NT2/D1 (cell line): ENCODE results near the gene KRTAP10-9.
"Not testable (repeated sequence)": the region's sequence is repeated elsewhere in the genome, so short reads cannot be mapped to it uniquely, and the experiment has no call there.

Source experiments
- DNase-seq: peaks from one replicate; pipeline ENCODE4 v3.0.0-alpha.2; 2011; ENCODE audit warnings: low read depth, low spot score
- H3K27me3 ChIP-seq: 2 replicates; pipeline ENCODE4 v1.6.0; 2011; ENCODE audit warnings: mild to moderate bottlenecking; ENCODE audit not compliant: insufficient read length, insufficient read depth
- H3K36me3 ChIP-seq: 2 replicates; pipeline ENCODE4 v1.6.1; 2011; ENCODE audit warnings: mild to moderate bottlenecking, low read length, mixed read lengths; ENCODE audit not compliant: insufficient read depth, insufficient read length
- H3K4me1 ChIP-seq: 2 replicates; pipeline ENCODE4 v1.5.1; 2011; ENCODE audit not compliant: insufficient read depth, insufficient read length
- H3K4me3 ChIP-seq: 2 replicates; pipeline ENCODE4 v1.5.1; 2011; ENCODE audit warnings: low read depth; ENCODE audit not compliant: insufficient read length
- H3K9ac ChIP-seq: 2 replicates; pipeline ENCODE4 v1.6.0; 2011; ENCODE audit warnings: low read depth; ENCODE audit not compliant: insufficient read length
- H3K9me3 ChIP-seq: 2 replicates; pipeline ENCODE4 v1.5.1; 2011; ENCODE audit warnings: mild to moderate bottlenecking, low read length; ENCODE audit not compliant: insufficient read depth
- SUZ12 ChIP-seq: IDR thresholded peaks from 2 replicates; pipeline ENCODE4 v1.6.1; 2011; ENCODE audit not compliant: insufficient read length, insufficient read depth; ENCODE audit errors: extremely low read depth
- YY1 ChIP-seq: IDR thresholded peaks from 2 replicates; pipeline ENCODE4 v1.6.1; 2011; ENCODE audit not compliant: insufficient read length, insufficient read depth
- ZNF274 ChIP-seq: IDR thresholded peaks from 2 replicates; pipeline ENCODE4 v1.6.1; 2011; ENCODE audit warnings: mild to moderate bottlenecking, low read depth, low read length

KRTAP10-9 gene

DNA sequence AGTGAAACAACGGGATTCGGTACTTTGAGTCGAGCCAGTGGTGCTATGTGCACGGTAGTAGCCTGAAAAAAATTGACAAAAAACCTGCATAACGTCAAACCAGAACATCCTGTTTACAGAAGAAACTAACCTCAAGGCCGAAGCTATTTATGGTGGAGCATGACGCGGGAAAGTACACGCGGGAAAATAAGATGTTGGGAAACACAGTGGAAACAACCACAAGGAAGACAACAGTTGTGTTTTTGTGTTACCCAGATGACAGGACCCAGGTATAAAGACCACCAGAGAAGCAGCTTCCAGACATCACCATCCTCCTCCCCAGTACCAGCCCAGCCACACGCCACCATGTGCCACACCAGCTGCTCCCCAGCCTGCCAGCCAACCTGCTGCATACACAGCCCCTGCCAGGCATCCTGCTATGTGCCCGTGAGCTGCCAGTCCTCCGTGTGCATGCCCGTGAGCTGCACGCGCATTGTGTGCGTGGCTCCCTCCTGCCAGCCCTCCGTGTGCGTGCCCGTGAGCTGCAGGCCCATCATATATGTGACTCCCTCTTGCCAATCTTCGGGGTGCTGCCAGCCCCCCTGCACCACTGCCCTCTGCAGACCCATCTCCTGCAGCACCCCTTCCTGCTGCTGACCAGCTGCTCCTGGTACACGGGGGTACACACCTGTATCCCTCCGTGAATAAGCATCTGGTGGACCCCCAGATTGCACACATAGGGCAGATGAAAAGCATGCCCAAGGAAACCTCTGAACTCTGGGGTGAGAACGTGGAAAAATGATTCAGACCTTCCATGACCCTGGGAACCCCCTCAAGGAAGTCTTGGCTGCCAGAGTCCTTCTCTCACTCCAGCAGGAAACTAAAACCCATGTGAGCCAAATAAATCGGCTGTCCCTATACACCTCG is 31.0 kb downstream of the KRTAP10-9 start, which contains the start of gene KRTAP12-3:
KRTAP12-3 (plus strand) TSS at position 298 of the 906 bp plus-strand sequence; CDS start at position 346, 48 bp downstream.
- Histone ChIP-seq H3K9ac (no peak within 1 kb of the TSS), H3K27me3 (no peaks in the 10 kb centered on the region), H3K4me3 (no peak within 1 kb of the TSS), H3K9me3 (peaks cover 8% of the 10 kb centered on the region), H3K36me3 (no peaks in the 10 kb centered on the region), H3K4me1 (peaks cover 6% of the 10 kb centered on the region)
- no peak for DNase-seq
- no peak for TF ChIP-seq SUZ12
- no peak for TF ChIP-seq YY1
- TF ChIP-seq ZNF274: no peak

DNA sequence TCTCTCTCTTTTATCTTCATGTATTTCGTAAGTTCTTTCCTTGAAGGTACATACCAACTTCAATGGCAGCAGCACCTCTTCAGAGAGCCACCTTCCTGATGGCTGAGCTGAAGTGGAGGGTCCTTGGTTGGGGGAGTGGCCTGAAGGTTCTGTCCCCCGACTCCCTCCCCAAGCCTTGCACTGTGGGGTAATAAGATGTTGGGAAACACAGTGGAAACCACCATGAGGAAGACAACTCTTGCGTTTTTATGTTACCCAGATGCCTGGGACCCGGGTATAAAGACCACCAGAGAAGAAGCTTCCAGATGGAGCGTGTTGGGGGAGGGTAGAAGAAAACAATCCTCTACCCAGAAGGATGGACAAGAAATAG is 31.6 kb downstream of the KRTAP10-9 start:
- Histone ChIP-seq H3K9ac (no peak overlapping the region), H3K9me3 (peaks cover 12% of the 10 kb centered on the region), H3K4me1 (peaks cover 6% of the 10 kb centered on the region), H3K4me3 (no peak overlapping the region), H3K36me3 (no peaks in the 10 kb centered on the region), H3K27me3 (no peaks in the 10 kb centered on the region)
- no peak for TF ChIP-seq YY1
- no peak for TF ChIP-seq SUZ12
- no peak for TF ChIP-seq ZNF274
- DNase-seq: no peak

DNA sequence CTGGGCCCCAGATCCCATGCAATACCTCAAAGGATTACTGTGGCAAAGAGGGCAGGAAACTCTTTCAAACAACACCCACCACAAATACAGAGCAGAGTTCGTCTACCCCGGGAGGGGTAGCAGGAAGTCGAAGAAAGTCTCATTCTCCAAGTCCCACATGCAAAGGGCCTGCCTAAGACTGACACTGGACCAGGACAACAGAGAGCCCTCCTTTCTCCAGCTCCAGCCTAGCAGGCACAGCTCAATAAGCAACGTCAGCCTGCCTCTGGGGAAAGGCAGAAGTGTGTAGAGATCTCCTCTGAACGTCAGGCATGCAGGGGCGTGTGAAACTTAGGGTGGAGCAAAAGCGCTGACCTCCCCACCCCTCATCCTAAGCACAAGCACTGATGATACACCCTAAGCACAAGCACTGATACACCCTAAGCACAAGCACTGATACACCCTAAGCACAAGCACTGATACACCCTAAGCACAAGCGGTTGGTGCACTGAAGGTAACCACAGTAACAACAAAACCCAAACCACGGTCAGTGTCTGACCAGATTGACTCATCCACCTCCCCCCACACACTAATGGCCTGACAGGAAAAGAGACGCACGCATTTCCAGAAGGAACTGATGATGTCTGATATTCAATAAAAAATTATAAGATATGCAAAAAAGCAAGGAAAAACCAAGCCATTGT is 32.2 kb downstream of the KRTAP10-9 start:
- TF ChIP-seq SUZ12 (no peak), YY1 (no peak), ZNF274 (no peak)
- peaks cover 18% of the 10 kb centered on the region for H3K9me3 ChIP-seq
- H3K4me1 ChIP-seq: peaks cover 6% of the 10 kb centered on the region
- H3K4me3 ChIP-seq: no peak overlapping the region
- no peaks in the 10 kb centered on the region for H3K27me3 ChIP-seq
- no peak for DNase-seq
- no peak overlapping the region for H3K9ac ChIP-seq
- no peaks in the 10 kb centered on the region for H3K36me3 ChIP-seq

DNA sequence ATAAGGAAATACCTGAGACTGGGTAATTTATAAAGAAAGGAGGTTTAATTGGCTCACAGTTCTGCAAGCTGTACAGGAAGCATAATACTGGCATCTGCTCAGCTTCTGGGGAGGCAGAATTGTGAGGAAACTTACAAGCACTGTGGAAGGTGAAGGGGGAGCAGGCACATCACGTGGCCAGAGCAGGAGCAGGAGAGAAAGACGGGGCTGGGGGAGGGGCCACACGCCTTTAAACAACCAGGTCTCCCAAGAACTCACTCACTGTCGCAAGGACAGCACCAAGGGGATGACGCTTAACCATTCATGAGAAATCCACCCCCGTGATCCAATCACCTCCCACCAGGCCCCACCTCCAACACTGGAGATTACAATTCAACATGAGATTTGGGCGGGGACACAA is 34.7 kb downstream of the KRTAP10-9 start:
- H3K9me3 ChIP-seq: peaks cover 14% of the 10 kb centered on the region
- not testable (repeated sequence) for H3K4me1 ChIP-seq, H3K36me3 ChIP-seq, H3K27me3 ChIP-seq, H3K9ac ChIP-seq, DNase-seq, H3K4me3 ChIP-seq

- Histone ChIP-seq H3K36me3 (no peaks in the 10 kb centered on the region), H3K9ac (no peak overlapping the region), H3K27me3 (no peaks in the 10 kb centered on the region), H3K9me3 (peaks cover 31% of the 10 kb centered on the region), H3K4me1 (no peaks in the 10 kb centered on the region), H3K4me3 (no peak overlapping the region)
- no peak for DNase-seq
- TF ChIP-seq ZNF274: peak; percentile 44; the same call in 1 of the 2 replicates
- TF ChIP-seq YY1: no peak
These were observed 37.8 kb downstream of the KRTAP10-9 start for GRCh38 chr21:44664691-44665090.

DNA sequence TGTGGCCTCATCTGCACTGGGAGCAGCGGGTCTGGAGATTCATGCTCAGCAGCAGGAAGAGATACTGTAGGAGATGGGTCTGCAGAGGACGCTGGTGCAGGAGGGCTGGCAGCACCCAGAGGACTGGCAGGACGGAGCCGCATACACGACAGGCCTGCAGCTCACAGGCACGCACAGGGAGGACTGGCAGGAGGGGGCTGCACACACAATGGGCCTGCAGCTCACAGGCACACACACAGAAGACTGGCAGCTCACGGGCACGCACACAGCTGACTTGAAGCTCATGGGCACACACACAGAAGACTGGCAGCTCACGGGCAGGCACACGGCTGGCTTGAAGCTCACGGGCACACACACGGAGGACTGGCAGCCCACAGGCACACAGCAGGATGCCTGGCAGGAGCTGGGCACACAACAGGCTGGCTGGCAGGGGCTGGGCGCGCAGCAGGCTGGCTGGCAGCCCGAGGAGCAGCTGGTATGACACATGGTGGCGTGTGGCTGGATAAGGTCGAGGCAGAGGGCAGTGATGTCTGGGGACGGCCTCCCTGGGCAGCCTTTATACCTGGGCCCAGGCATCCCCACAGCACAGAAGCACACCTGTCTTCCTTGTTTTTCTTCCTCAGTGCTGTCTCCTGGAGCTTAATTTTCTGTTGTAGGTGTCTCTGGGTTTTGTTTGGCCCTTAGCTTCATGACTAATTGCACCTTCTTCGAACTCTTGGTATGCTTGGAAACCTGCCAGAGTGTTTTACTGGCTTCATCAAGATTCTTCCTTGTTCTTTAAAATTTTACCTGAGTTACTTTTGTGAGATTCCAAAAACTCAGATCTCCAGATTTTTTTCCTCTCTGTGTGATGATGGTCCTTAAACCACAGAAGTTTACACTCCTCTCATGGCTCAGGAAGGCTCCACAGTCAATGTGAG is 39.8 kb downstream of the KRTAP10-9 start, which contains the start of gene KRTAP12-2:
KRTAP12-2 (minus strand) TSS at position 527 of the 920 bp plus-strand sequence; CDS start at position 486, 41 bp downstream.
- Histone ChIP-seq H3K9ac (no peak within 1 kb of the TSS), H3K27me3 (no peaks in the 10 kb centered on the region), H3K36me3 (no peaks in the 10 kb centered on the region), H3K4me3 (no peak within 1 kb of the TSS), H3K9me3 (peaks cover 51% of the 10 kb centered on the region), H3K4me1 (no peaks in the 10 kb centered on the region)
- no peak for DNase-seq
- TF ChIP-seq ZNF274 (no peak), SUZ12 (no peak), YY1 (no peak)

- no peak for TF ChIP-seq ZNF274
- TF ChIP-seq YY1: no peak
- Histone ChIP-seq H3K9me3 (peaks cover 60% of the 10 kb centered on the region), H3K4me3 (no peak overlapping the region), H3K4me1 (no peaks in the 10 kb centered on the region), H3K9ac (no peak overlapping the region), H3K27me3 (no peaks in the 10 kb centered on the region), H3K36me3 (no peaks in the 10 kb centered on the region)
- DNase-seq: no peak
These were observed 40.7 kb downstream of the KRTAP10-9 start for GRCh38 chr21:44667612-44668011.
